ENCODE data around the gene STK39.

GRCh38 chr2:168165985-168166901, 81.2 kb downstream of the STK39 start:
- TF ChIP-seq SUZ12 (IDR thresholded peaks at IDR 0.05; ENCODE audit: extremely low read depth, insufficient read depth, insufficient read length) = no peak
- no peak for TF ChIP-seq YY1 (IDR thresholded peaks at IDR 0.05; ENCODE audit: insufficient read depth, insufficient read length)
